Ovary (tissue), 3 donors: ENCODE results near the gene NAB2.

Experiments
- POLR2A ChIP-seq: fragments of 450-650 bp; IDR thresholded peaks from one replicate; pipeline ENCODE4 v1.6.1; 2017; ENCODE audit warnings: antibody characterized with exemption, mild to moderate bottlenecking, moderate library complexity
- TF ChIP-seq, protein P1 (sequence below), 3 donors: fragments of 450-650 bp in 2 of 3; fragments of 200-600 bp in 1 of 3; IDR thresholded peaks; one replicate each; pipeline versions ENCODE4 v1.5.1 to v1.8.0; 2016 to 2022; ENCODE audit warnings: antibody characterized with exemption in 3 of 3, mild to moderate bottlenecking in 1 of 3
- donor health status: DM: no; HTN: no; CAD: no.

DNA sequence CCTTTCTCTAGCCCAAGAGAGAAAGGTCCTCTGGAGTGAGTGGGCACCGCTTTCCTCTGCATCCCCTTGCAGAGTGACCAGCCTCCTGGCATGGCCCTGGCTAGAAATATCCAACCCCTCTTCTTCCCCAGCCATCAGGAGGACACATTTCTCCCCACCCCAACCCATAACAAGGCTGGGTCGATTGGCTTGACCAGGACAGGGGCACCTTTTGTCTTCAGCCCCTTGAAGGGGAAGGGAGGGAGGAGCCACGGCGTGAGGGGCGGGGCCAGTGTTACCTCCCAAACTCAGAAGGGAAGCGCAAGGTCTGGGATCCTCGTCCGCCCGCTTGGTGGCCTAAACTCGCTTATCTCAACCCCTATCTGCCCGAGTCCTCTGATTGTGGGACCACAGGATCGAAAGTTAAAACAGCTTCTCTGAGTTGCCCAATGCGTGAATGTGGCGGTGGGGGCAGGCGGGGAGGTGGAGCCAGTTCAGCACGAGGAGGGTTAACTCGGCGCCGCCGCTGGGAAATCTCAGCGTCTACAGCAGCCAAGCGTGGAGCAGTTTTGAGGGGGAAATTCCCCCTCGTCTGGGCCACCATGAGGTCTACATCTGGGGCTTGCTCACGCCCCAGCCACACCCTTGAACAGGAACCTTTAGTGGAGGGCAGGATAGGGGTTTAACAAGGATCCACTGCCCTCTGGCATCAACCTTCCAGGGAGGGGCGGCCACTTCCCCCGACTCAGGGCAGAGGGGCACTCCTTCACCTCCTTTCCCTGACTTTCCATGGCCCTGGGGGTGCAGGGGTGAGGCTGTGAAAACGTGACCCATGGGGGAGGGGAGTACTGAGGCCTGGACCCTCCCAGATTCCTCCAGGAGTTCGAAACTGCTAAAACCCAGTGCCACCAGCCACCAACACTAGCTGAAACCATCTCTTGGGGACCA lies 21.5 kb downstream of the NAB2 start:
- TF ChIP-seq, protein P1, sequence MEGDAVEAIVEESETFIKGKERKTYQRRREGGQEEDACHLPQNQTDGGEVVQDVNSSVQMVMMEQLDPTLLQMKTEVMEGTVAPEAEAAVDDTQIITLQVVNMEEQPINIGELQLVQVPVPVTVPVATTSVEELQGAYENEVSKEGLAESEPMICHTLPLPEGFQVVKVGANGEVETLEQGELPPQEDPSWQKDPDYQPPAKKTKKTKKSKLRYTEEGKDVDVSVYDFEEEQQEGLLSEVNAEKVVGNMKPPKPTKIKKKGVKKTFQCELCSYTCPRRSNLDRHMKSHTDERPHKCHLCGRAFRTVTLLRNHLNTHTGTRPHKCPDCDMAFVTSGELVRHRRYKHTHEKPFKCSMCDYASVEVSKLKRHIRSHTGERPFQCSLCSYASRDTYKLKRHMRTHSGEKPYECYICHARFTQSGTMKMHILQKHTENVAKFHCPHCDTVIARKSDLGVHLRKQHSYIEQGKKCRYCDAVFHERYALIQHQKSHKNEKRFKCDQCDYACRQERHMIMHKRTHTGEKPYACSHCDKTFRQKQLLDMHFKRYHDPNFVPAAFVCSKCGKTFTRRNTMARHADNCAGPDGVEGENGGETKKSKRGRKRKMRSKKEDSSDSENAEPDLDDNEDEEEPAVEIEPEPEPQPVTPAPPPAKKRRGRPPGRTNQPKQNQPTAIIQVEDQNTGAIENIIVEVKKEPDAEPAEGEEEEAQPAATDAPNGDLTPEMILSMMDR (IDR thresholded peaks at IDR 0.05), result peak in 1 of 3 donors; percentile 13
- TF ChIP-seq POLR2A, result peak; percentile 47
